H9 (cell line): ENCODE results near the gene PIK3CG. TPM values are rescaled to one million over a fixed set of nuclear protein-coding genes. Genes with fewer than 3 reads are reported as not detected.

Experiments
- DNase-seq: peaks from one replicate; pipeline ENCODE4 v3.0.0-alpha.2; 2017
- H2AFZ ChIP-seq: one replicate; pipeline ENCODE4 v1.6.1; 2013; ENCODE audit warnings: mild to moderate bottlenecking, low read length, control low read depth, moderate library complexity
- H2AK5ac ChIP-seq: 2 replicates; pipeline ENCODE4 v1.6.1; 2013; ENCODE audit warnings: low read length, control low read depth, mixed read lengths; ENCODE audit not compliant: insufficient read length
- H2BK120ac ChIP-seq: one replicate; pipeline ENCODE4 v1.6.1; 2013; ENCODE audit warnings: low read depth, mild to moderate bottlenecking, low read length, control low read depth, inconsistent platforms; ENCODE audit not compliant: poor library complexity, severe bottlenecking
- H2BK12ac ChIP-seq: 2 replicates; pipeline ENCODE4 v1.6.1; 2013; ENCODE audit warnings: low read length, control low read depth, mixed read lengths, low read depth; ENCODE audit not compliant: insufficient read length
- H2BK15ac ChIP-seq: 2 replicates; pipeline ENCODE4 v1.6.1; 2013; ENCODE audit warnings: low read depth, low read length, control low read depth
- H2BK20ac ChIP-seq: one replicate; pipeline ENCODE4 v1.6.1; 2013; ENCODE audit warnings: low read depth, mild to moderate bottlenecking, low read length, control low read depth, inconsistent platforms; ENCODE audit not compliant: poor library complexity, severe bottlenecking
- H2BK5ac ChIP-seq: 2 replicates; pipeline ENCODE4 v1.6.1; 2013; ENCODE audit warnings: low read length, control low read depth, mixed read lengths; ENCODE audit not compliant: insufficient read length
- H3K14ac ChIP-seq: 2 replicates; pipeline ENCODE4 v1.6.1; 2013; ENCODE audit warnings: low read length, control low read depth; ENCODE audit not compliant: insufficient read depth
- H3K18ac ChIP-seq: 2 replicates; pipeline ENCODE4 v1.6.1; 2013; ENCODE audit warnings: low read depth, mild to moderate bottlenecking, mixed read lengths, low read length, control low read depth; ENCODE audit not compliant: insufficient read length
- H3K23ac ChIP-seq: 2 replicates; pipeline ENCODE4 v1.6.1; 2013; ENCODE audit warnings: low read length, control low read depth, mixed read lengths, low read depth; ENCODE audit not compliant: insufficient read length
- H3K23me2 ChIP-seq: 2 replicates; pipeline ENCODE4 v1.6.1; 2013; ENCODE audit warnings: low read depth, mild to moderate bottlenecking, mixed read lengths, low read length, control low read depth; ENCODE audit not compliant: insufficient read length, poor library complexity, severe bottlenecking
- H3K27ac ChIP-seq: 2 replicates; pipeline ENCODE4 v1.5.1; 2013; ENCODE audit warnings: low read length, control low read depth, mixed read lengths, low read depth; ENCODE audit not compliant: insufficient read length
- H3K27me3 ChIP-seq: 2 replicates; pipeline ENCODE4 v1.6.1; 2013; ENCODE audit warnings: low read length, control low read depth, inconsistent platforms; ENCODE audit not compliant: insufficient read depth
- H3K4ac ChIP-seq: 2 replicates; pipeline ENCODE4 v1.6.1; 2013; ENCODE audit warnings: low read depth, mild to moderate bottlenecking, control low read depth, inconsistent platforms, low read length, moderate library complexity
- H3K4me1 ChIP-seq: 2 replicates; pipeline ENCODE4 v1.6.1; 2013; ENCODE audit warnings: low read length, control low read depth, inconsistent platforms; ENCODE audit not compliant: insufficient read depth
- H3K4me2 ChIP-seq: 2 replicates; pipeline ENCODE4 v1.6.1; 2013; ENCODE audit warnings: low read length, control low read depth, mixed read lengths; ENCODE audit not compliant: insufficient read length, insufficient read depth
- H3K56ac ChIP-seq: 2 replicates; pipeline ENCODE4 v1.6.1; 2013; ENCODE audit warnings: low read depth, mild to moderate bottlenecking, mixed read lengths, low read length, control low read depth; ENCODE audit not compliant: insufficient read length
- H3K79me1 ChIP-seq: 2 replicates; pipeline ENCODE4 v1.6.1; 2013; ENCODE audit warnings: low read depth, mild to moderate bottlenecking, moderate library complexity, low read length, control low read depth, inconsistent platforms; ENCODE audit not compliant: insufficient read depth, poor library complexity, severe bottlenecking
- H3K79me2 ChIP-seq: 2 replicates; pipeline ENCODE4 v1.6.1; 2013; ENCODE audit warnings: low read length, control low read depth, inconsistent platforms; ENCODE audit not compliant: insufficient read depth
- H3K9ac ChIP-seq: 2 replicates; pipeline ENCODE4 v1.6.1; 2013; ENCODE audit warnings: low read length, control low read depth, mixed read lengths; ENCODE audit not compliant: insufficient read length; ENCODE audit errors: extremely low read depth
- H3K9me3 ChIP-seq: one replicate; pipeline ENCODE4 v1.6.1; 2013; ENCODE audit warnings: low read depth, low read length, inconsistent platforms; ENCODE audit not compliant: control insufficient read depth
- H3T11ph ChIP-seq: one replicate; pipeline ENCODE4 v1.6.1; 2013; ENCODE audit warnings: mild to moderate bottlenecking, low read length, control low read depth, inconsistent platforms
- H4K20me1 ChIP-seq: one replicate; pipeline ENCODE4 v1.6.1; 2013; ENCODE audit not compliant: control insufficient read depth, insufficient read length, insufficient read depth
- H4K5ac ChIP-seq: 2 replicates; pipeline ENCODE4 v1.6.1; 2013; ENCODE audit warnings: low read depth, mild to moderate bottlenecking, mixed read lengths, low read length, control low read depth; ENCODE audit not compliant: insufficient read length
- H4K8ac ChIP-seq: replicated peaks from 2 replicates; pipeline ENCODE4 v1.6.1; 2013; ENCODE audit warnings: low read length, control low read depth, mixed read lengths, low read depth; ENCODE audit not compliant: insufficient read length
- H4K91ac ChIP-seq: 2 replicates; pipeline ENCODE4 v1.6.1; 2013; ENCODE audit warnings: low read depth, mild to moderate bottlenecking, moderate library complexity, mixed read lengths, low read length, control low read depth; ENCODE audit not compliant: insufficient read length
- H3K27ac Mint-ChIP-seq, 3 experiments: 2 replicates in 2 of 3; 3 replicates in 1 of 3; pipeline ENCODE4 v1.8.0; 2020 to 2021; ENCODE audit warnings: mixed read lengths in 3 of 3, mild to moderate bottlenecking in 1 of 3, moderate library complexity in 1 of 3
- H3K27me3 Mint-ChIP-seq: 2 replicates; pipeline ENCODE4 v1.8.0; 2021; ENCODE audit warnings: low read depth, mild to moderate bottlenecking, moderate library complexity, mixed read lengths
- H3K36me3 Mint-ChIP-seq, 3 experiments: 2 replicates in 2 of 3; 3 replicates in 1 of 3; pipeline ENCODE4 v1.8.0; 2020 to 2021; ENCODE audit warnings: low read depth in 3 of 3, mixed read lengths in 3 of 3; ENCODE audit not compliant: insufficient read depth in 1 of 3
- H3K4me1 Mint-ChIP-seq, 2 experiments: 2 replicates each; pipeline ENCODE4 v1.8.0; 2020; ENCODE audit warnings: mixed read lengths in 2 of 2
- H3K4me3 Mint-ChIP-seq, 2 experiments: 2 replicates in 1 of 2; 3 replicates in 1 of 2; pipeline ENCODE4 v1.8.0; 2020 to 2021; ENCODE audit warnings: mild to moderate bottlenecking in 2 of 2, mixed read lengths in 2 of 2, moderate library complexity in 1 of 2
- H3K9me3 Mint-ChIP-seq, 2 experiments: 2 replicates in 1 of 2; 3 replicates in 1 of 2; pipeline ENCODE4 v1.8.0; 2020; ENCODE audit warnings: mild to moderate bottlenecking in 2 of 2, mixed read lengths in 2 of 2, moderate library complexity in 1 of 2
- WGBS: extraction: QIAGEN DNeasy Blood & Tissue Kit; methylation state at CpG from one replicate; pipeline ENCODE4 v1.1.7; 2013; ENCODE audit warnings: missing lambda C conversion rate, low lambda C conversion rate, mixed read lengths; ENCODE audit not compliant: insufficient read length; ENCODE audit errors: extremely low coverage; 5-methylcytosine and 5-hydroxymethylcytosine counted together
- total RNA-seq: library from RNA; stranded (reverse); gene quantifications from 2 replicates; pipeline ENCODE4 v1.2.1, GENCODE V29; 2021
- TF ChIP-seq, protein P1 (sequence below): fragments of 200-600 bp; sonication (generic); conservative IDR thresholded peaks from 3 replicates; pipeline ENCODE4 v1.8.0; 2021; ENCODE audit warnings: antibody characterized with exemption, mild to moderate bottlenecking

Gene PIK3CG
- total RNA-seq, 1 experiment from 2014 or later = not detected

DNA sequence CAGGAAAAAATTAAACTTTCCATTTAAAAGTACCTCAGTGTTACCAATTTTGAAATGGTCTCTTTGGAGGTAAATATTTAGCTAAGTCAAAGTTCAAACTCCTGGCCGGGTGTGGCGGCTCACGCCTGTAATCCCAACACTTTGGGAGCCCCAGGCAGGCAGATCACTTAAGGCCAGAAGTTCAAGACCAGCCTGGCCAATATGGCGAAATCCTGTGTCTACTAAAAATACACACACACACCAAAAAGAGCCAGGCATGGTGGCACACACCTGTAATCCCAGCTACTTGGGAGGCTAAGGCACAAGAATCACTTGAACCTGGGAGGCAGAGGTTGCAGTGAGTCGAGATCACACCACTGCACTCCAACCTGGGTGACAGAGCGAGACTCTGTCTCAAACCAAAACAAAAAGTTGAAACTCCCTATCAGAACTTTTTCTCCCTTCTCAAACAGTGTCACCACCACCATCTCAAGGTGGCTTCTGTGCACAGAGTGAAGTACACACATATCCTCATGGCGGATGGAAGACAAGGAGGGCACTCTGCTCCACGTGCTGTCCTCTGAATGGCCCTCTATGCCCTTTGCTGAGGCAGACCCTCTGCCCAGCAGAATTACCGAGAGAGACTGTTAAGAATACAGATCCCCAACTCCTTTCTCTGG, 11.7 kb upstream of the PIK3CG start:
- H4K91ac ChIP-seq = no peak overlapping the region
- no peak overlapping the region for H3K4me3 Mint-ChIP-seq
- no peak overlapping the region for H4K5ac ChIP-seq
- no peak overlapping the region for H3K9ac ChIP-seq
- H3K14ac ChIP-seq = no peak overlapping the region
- no peaks in the 10 kb centered on the region for H3K36me3 Mint-ChIP-seq
- no peak overlapping the region for H4K8ac ChIP-seq
- H3K4me2 ChIP-seq = no peak overlapping the region
- H3K79me2 ChIP-seq = no peaks in the 10 kb centered on the region
- H3T11ph ChIP-seq = no peak overlapping the region
- H3K27ac Mint-ChIP-seq = no peak overlapping the region
- DNase-seq = no peak
- H3K27me3 ChIP-seq = no peaks in the 10 kb centered on the region
- H3K79me1 ChIP-seq = no peaks in the 10 kb centered on the region
- no peaks in the 10 kb centered on the region for H4K20me1 ChIP-seq
- no peak overlapping the region for H2BK120ac ChIP-seq
- peaks cover 0 to 2% of the 10 kb centered on the region in 2 experiments; a peak in 2 of 5 replicates for H3K9me3 Mint-ChIP-seq
- no peaks in the 10 kb centered on the region for H3K4me1 ChIP-seq
- H3K23ac ChIP-seq = no peak overlapping the region
- TF ChIP-seq, protein P1, sequence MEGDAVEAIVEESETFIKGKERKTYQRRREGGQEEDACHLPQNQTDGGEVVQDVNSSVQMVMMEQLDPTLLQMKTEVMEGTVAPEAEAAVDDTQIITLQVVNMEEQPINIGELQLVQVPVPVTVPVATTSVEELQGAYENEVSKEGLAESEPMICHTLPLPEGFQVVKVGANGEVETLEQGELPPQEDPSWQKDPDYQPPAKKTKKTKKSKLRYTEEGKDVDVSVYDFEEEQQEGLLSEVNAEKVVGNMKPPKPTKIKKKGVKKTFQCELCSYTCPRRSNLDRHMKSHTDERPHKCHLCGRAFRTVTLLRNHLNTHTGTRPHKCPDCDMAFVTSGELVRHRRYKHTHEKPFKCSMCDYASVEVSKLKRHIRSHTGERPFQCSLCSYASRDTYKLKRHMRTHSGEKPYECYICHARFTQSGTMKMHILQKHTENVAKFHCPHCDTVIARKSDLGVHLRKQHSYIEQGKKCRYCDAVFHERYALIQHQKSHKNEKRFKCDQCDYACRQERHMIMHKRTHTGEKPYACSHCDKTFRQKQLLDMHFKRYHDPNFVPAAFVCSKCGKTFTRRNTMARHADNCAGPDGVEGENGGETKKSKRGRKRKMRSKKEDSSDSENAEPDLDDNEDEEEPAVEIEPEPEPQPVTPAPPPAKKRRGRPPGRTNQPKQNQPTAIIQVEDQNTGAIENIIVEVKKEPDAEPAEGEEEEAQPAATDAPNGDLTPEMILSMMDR = no peak
- no peak overlapping the region for H3K18ac ChIP-seq
- WGBS = no CpG with 5 or more reads among the region's 9 CpGs
- no peak overlapping the region for H2BK5ac ChIP-seq
- no peak overlapping the region for H2BK15ac ChIP-seq
- no peak overlapping the region for H3K56ac ChIP-seq
- H2BK20ac ChIP-seq = no peak overlapping the region
- H3K4ac ChIP-seq = no peak overlapping the region
- H2AFZ ChIP-seq = no peak overlapping the region
- H3K9me3 ChIP-seq = no peaks in the 10 kb centered on the region
- no peak overlapping the region for H3K27ac ChIP-seq
- no peaks in the 10 kb centered on the region for H3K23me2 ChIP-seq
- no peak overlapping the region for H2BK12ac ChIP-seq
- H2AK5ac ChIP-seq = no peak overlapping the region
- peaks cover 1% of the 10 kb centered on the region; the same call in 1 of the 2 replicates for H3K27me3 Mint-ChIP-seq
- peaks cover 4% of the 10 kb centered on the region in 2 experiments; a peak in 2 of 4 replicates for H3K4me1 Mint-ChIP-seq
